ENCODE data around the gene PAMR1. TPM values are rescaled to one million over a fixed set of nuclear protein-coding genes. Genes with fewer than 3 reads are reported as not detected.

PAMR1 gene
- total RNA-seq, 1 experiment from 2014 or later: 0.62 TPM

GRCh38 chr11:35485656-35486322, 39.6 kb downstream of the PAMR1 start:
- Histone ChIP-seq H3K27ac (ENCODE audit: low read depth, low read length, poor library complexity, severe bottlenecking) (no peak overlapping the region), H3K9me3 (ENCODE audit: low read depth, low read length, poor library complexity, severe bottlenecking) (peaks cover 11% of the 10 kb centered on the region), H3K27me3 (replicated peaks; ENCODE audit: insufficient read depth, low read depth, low read length, poor library complexity) (peaks cover 20% of the 10 kb centered on the region), H3K36me3 (ENCODE audit: insufficient read depth, low read length, poor library complexity, severe bottlenecking) (no peaks in the 10 kb centered on the region), H3K4me3 (ENCODE audit: low read depth, low read length, poor library complexity, severe bottlenecking) (no peak overlapping the region), H3K4me1 (ENCODE audit: insufficient read depth, low read length, poor library complexity, severe bottlenecking) (no peaks in the 10 kb centered on the region)
- DNase-seq (ENCODE audit: low spot score): peak; percentile 97
- intact Hi-C loops (cut with micrococcal nuclease; ENCODE audit: unreplicated experiment): loop anchor here (1.0 to 10.0 kb wide), 6 partner anchors 131 to 992 kb away; no protein-coding TSS in a partner anchor
- no peak for TF ChIP-seq EZH2 (IDR thresholded peaks at IDR 0.05; ENCODE audit: borderline replicate concordance, low read depth, low read length, poor library complexity, severe bottlenecking)
- TF ChIP-seq, protein P1, sequence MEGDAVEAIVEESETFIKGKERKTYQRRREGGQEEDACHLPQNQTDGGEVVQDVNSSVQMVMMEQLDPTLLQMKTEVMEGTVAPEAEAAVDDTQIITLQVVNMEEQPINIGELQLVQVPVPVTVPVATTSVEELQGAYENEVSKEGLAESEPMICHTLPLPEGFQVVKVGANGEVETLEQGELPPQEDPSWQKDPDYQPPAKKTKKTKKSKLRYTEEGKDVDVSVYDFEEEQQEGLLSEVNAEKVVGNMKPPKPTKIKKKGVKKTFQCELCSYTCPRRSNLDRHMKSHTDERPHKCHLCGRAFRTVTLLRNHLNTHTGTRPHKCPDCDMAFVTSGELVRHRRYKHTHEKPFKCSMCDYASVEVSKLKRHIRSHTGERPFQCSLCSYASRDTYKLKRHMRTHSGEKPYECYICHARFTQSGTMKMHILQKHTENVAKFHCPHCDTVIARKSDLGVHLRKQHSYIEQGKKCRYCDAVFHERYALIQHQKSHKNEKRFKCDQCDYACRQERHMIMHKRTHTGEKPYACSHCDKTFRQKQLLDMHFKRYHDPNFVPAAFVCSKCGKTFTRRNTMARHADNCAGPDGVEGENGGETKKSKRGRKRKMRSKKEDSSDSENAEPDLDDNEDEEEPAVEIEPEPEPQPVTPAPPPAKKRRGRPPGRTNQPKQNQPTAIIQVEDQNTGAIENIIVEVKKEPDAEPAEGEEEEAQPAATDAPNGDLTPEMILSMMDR (conservative IDR thresholded peaks at IDR 0.05; ENCODE audit: low read depth, low read length): peak; percentile 100
- ChIA-PET CTCF (interaction anchor here (0.5 to 1.2 kb wide), 4 partner anchors 20 to 1246 kb away, joined by 3 to 4 read pairs (median 4); no protein-coding TSS in a partner anchor), POLR2A (ENCODE audit: low non-redundant PET) (no interaction called here)
- no TSS peak for BruUV-seq (replicated peaks)

DNA sequence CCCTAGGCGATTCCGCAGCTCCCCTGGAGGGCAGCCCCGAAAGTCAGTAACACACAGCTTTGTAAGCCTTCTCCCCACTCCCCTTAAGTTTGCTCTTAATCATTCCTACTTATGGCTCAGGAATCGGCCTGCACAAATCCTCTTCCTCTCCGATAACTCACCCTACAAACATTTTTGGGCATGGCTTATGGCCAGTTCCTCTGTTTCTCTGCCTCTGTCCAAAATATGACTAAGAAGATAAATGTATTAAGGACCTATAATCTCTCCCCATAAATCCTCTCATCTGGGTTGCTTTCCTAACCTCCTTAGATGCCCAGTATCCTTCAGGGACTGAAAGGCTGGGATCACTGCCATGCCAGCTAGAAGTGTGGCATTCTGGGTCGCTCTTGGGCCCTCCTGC, 41.0 kb downstream of the PAMR1 start:
- BruUV-seq (replicated peaks): no TSS peak
- CTCF ChIA-PET: interaction anchor here (0.5 to 1.2 kb wide), 4 partner anchors 13 to 791 kb away, joined by 3 to 5 read pairs (median 4); no protein-coding TSS in a partner anchor

GRCh38 chr11:35483131-35483820, 42.1 kb downstream of the PAMR1 start:
- H3K36me3 ChIP-seq (ENCODE audit: insufficient read depth, low read length, poor library complexity, severe bottlenecking): no peaks in the 10 kb centered on the region
- H3K9me3 ChIP-seq (ENCODE audit: low read depth, low read length, poor library complexity, severe bottlenecking): peaks cover 11% of the 10 kb centered on the region
- no peak for DNase-seq (ENCODE audit: low spot score)
- TF ChIP-seq, protein P1 (conservative IDR thresholded peaks at IDR 0.05; ENCODE audit: low read depth, low read length): no peak
- TF ChIP-seq EZH2 (IDR thresholded peaks at IDR 0.05; ENCODE audit: borderline replicate concordance, low read depth, low read length, poor library complexity, severe bottlenecking): no peak
- POLR2A ChIA-PET (ENCODE audit: low non-redundant PET): no interaction called here
- H3K27ac ChIP-seq (ENCODE audit: low read depth, low read length, poor library complexity, severe bottlenecking): no peak overlapping the region
- H3K4me1 ChIP-seq (ENCODE audit: insufficient read depth, low read length, poor library complexity, severe bottlenecking): no peaks in the 10 kb centered on the region
- no TSS peak for BruUV-seq (replicated peaks)
- CTCF ChIA-PET: interaction anchor here (0.6 to 0.7 kb wide), 2 partner anchors 64 to 339 kb away, joined by 4 to 5 read pairs; no protein-coding TSS in a partner anchor
- peaks cover 26% of the 10 kb centered on the region for H3K27me3 ChIP-seq (replicated peaks; ENCODE audit: insufficient read depth, low read depth, low read length, poor library complexity)
- no peak overlapping the region for H3K4me3 ChIP-seq (ENCODE audit: low read depth, low read length, poor library complexity, severe bottlenecking)
- intact Hi-C loops (cut with micrococcal nuclease; ENCODE audit: unreplicated experiment): loop anchor here (10.0 kb wide), 1 partner anchor 898 kb away; no protein-coding TSS in a partner anchor

More for the DNA sequence above, 41.0 kb downstream of the PAMR1 start:
- DNase-seq (ENCODE audit: low spot score): no peak
- POLR2A ChIA-PET (ENCODE audit: low non-redundant PET): no interaction called here
- Histone ChIP-seq H3K4me3 (ENCODE audit: low read depth, low read length, poor library complexity, severe bottlenecking) (no peak overlapping the region), H3K9me3 (ENCODE audit: low read depth, low read length, poor library complexity, severe bottlenecking) (peaks cover 11% of the 10 kb centered on the region), H3K36me3 (ENCODE audit: insufficient read depth, low read length, poor library complexity, severe bottlenecking) (no peaks in the 10 kb centered on the region), H3K27ac (ENCODE audit: low read depth, low read length, poor library complexity, severe bottlenecking) (no peak overlapping the region), H3K4me1 (ENCODE audit: insufficient read depth, low read length, poor library complexity, severe bottlenecking) (no peaks in the 10 kb centered on the region), H3K27me3 (replicated peaks; ENCODE audit: insufficient read depth, low read depth, low read length, poor library complexity) (peaks cover 20% of the 10 kb centered on the region)
- TF ChIP-seq, protein P1 (conservative IDR thresholded peaks at IDR 0.05; ENCODE audit: low read depth, low read length): no peak
- no peak for TF ChIP-seq EZH2 (IDR thresholded peaks at IDR 0.05; ENCODE audit: borderline replicate concordance, low read depth, low read length, poor library complexity, severe bottlenecking)
- intact Hi-C loops (cut with micrococcal nuclease; ENCODE audit: unreplicated experiment): loop anchor here (10.0 kb wide), 1 partner anchor 900 kb away; no protein-coding TSS in a partner anchor

Measured in A673 (cell line).